Endodermal cell (in vitro differentiated cells): Measurements from ENCODE around the gene EIF4E2. TPM values are rescaled to one million over a fixed set of nuclear protein-coding genes. Genes with fewer than 3 reads are reported as not detected.

ENCODE experiments used
- DNase-seq: peaks from one replicate; pipeline ENCODE4 v3.0.0-alpha.2; 2017
- H3K27ac ChIP-seq: 2 replicates; pipeline ENCODE4 v1.5.1; 2013; ENCODE audit warnings: mild to moderate bottlenecking, low read depth, low read length, moderate library complexity
- H3K27me3 ChIP-seq: 2 replicates; pipeline ENCODE4 v1.6.1; 2013; ENCODE audit warnings: mild to moderate bottlenecking, low read length, moderate library complexity; ENCODE audit not compliant: insufficient read depth, control insufficient read depth, poor library complexity, severe bottlenecking
- H3K36me3 ChIP-seq: 2 replicates; pipeline ENCODE4 v1.7.0; 2013; ENCODE audit warnings: mild to moderate bottlenecking, low read length, moderate library complexity; ENCODE audit not compliant: control insufficient read depth, insufficient read depth
- H3K4me1 ChIP-seq: one replicate; pipeline ENCODE4 v1.7.0; 2013; ENCODE audit warnings: low read length; ENCODE audit not compliant: control insufficient read depth, insufficient read depth
- H3K4me3 ChIP-seq: 2 replicates; pipeline ENCODE4 v1.5.1; 2013; ENCODE audit warnings: mild to moderate bottlenecking, low read length, moderate library complexity
- H3K9ac ChIP-seq: 2 replicates; pipeline ENCODE4 v1.6.1; 2013; ENCODE audit warnings: mild to moderate bottlenecking, low read length, moderate library complexity; ENCODE audit not compliant: poor library complexity, severe bottlenecking; ENCODE audit errors: extremely low read depth
- H3K9me3 ChIP-seq: 2 replicates; pipeline ENCODE4 v1.6.1; 2013; ENCODE audit warnings: mild to moderate bottlenecking, low read length, moderate library complexity; ENCODE audit not compliant: control insufficient read depth
- H3K27ac Mint-ChIP-seq: 2 replicates; pipeline ENCODE4 v1.8.0; 2020; ENCODE audit warnings: mixed read lengths
- H3K27me3 Mint-ChIP-seq: 2 replicates; pipeline ENCODE4 v1.8.0; 2021; ENCODE audit warnings: mild to moderate bottlenecking, mixed read lengths; ENCODE audit not compliant: insufficient read depth
- H3K36me3 Mint-ChIP-seq: 2 replicates; pipeline ENCODE4 v1.8.0; 2020; ENCODE audit warnings: low read depth, mixed read lengths
- H3K4me1 Mint-ChIP-seq: 2 replicates; pipeline ENCODE4 v1.8.0; 2020; ENCODE audit warnings: mixed read lengths
- H3K4me3 Mint-ChIP-seq: 2 replicates; pipeline ENCODE4 v1.8.0; 2020; ENCODE audit warnings: mild to moderate bottlenecking, moderate library complexity, mixed read lengths
- H3K9me3 Mint-ChIP-seq: 2 replicates; pipeline ENCODE4 v1.8.0; 2020; ENCODE audit warnings: mild to moderate bottlenecking, mixed read lengths
- CTCF ChIP-seq: fragments of 200-600 bp; sonication (generic); conservative IDR thresholded peaks from 2 replicates; pipeline ENCODE4 v1.5.0; 2021; ENCODE audit warnings: antibody characterized with exemption, mild to moderate bottlenecking
- WGBS, 2 experiments: methylation state at CpG; one replicate each; pipeline versions ENCODE4 v1.1.5 to v1.1.7; 2013; ENCODE audit warnings: missing lambda C conversion rate in 2 of 2, mixed read lengths in 1 of 2; ENCODE audit not compliant: insufficient coverage in 1 of 2, insufficient read length in 1 of 2; 5-methylcytosine and 5-hydroxymethylcytosine counted together
- total RNA-seq, 2 donors: library from RNA; stranded (reverse); fragmentation: NEBNext Ultra II Directional in 1 of 2; extraction: Animal tissue kit (Norgen Biotek cat#: 25700) in 1 of 2; gene quantifications; 2 replicates in 1 of 2; 3 replicates in 1 of 2; pipeline ENCODE4 v1.2.1, GENCODE V29; 2021

EIF4E2 gene
- total RNA-seq, 2 donors from 2014 or later = 105 to 116 TPM

- H3K9me3 Mint-ChIP-seq = no peaks in the 10 kb centered on the region
- H3K36me3 Mint-ChIP-seq = peaks cover 54% of the 10 kb centered on the region
- H3K27ac Mint-ChIP-seq = no peak overlapping the region
- DNase-seq = no peak
- H3K4me1 Mint-ChIP-seq = no peaks in the 10 kb centered on the region
- WGBS, 2 experiments = 96% methylated on average over 4 to 6 of the region's 6 CpGs
- no peak overlapping the region for H3K4me3 ChIP-seq
- H3K9me3 ChIP-seq = no peaks in the 10 kb centered on the region
- TF ChIP-seq CTCF = no peak
- H3K27ac ChIP-seq = no peak overlapping the region
- no peak overlapping the region for H3K9ac ChIP-seq
- no peaks in the 10 kb centered on the region for H3K4me1 ChIP-seq
- H3K27me3 Mint-ChIP-seq = no peaks in the 10 kb centered on the region
- no peak overlapping the region for H3K4me3 Mint-ChIP-seq
- peaks cover 48% of the 10 kb centered on the region for H3K36me3 ChIP-seq
- H3K27me3 ChIP-seq = no peaks in the 10 kb centered on the region
Measured at GRCh38 chr2:232580648-232580981, 30.1 kb downstream of the EIF4E2 start.

- Mint-ChIP-seq H3K9me3 (no peaks in the 10 kb centered on the region), H3K4me3 (no peak overlapping the region), H3K36me3 (peaks cover 50% of the 10 kb centered on the region), H3K4me1 (no peaks in the 10 kb centered on the region), H3K27me3 (no peaks in the 10 kb centered on the region), H3K27ac (no peak overlapping the region)
- no peak overlapping the region for H3K9ac ChIP-seq
- H3K27me3 ChIP-seq = no peaks in the 10 kb centered on the region
- no peaks in the 10 kb centered on the region for H3K4me1 ChIP-seq
- DNase-seq = no peak
- TF ChIP-seq CTCF = no peak
- H3K27ac ChIP-seq = no peak overlapping the region
- H3K4me3 ChIP-seq = no peak overlapping the region
- H3K36me3 ChIP-seq = peaks cover 47% of the 10 kb centered on the region
- H3K9me3 ChIP-seq = no peaks in the 10 kb centered on the region
Measured at GRCh38 chr2:232581725-232582124, 31.2 kb downstream of the EIF4E2 start.

- Mint-ChIP-seq H3K36me3 (peaks cover 38% of the 10 kb centered on the region), H3K9me3 (no peaks in the 10 kb centered on the region), H3K27ac (no peak overlapping the region), H3K27me3 (no peaks in the 10 kb centered on the region), H3K4me3 (no peak overlapping the region), H3K4me1 (no peaks in the 10 kb centered on the region)
- WGBS, 2 experiments = 92 to 94% methylated on average over 3 to 6 of the region's 6 CpGs
- H3K27me3 ChIP-seq = no peaks in the 10 kb centered on the region
- H3K4me3 ChIP-seq = no peak overlapping the region
- H3K4me1 ChIP-seq = no peaks in the 10 kb centered on the region
- no peak for DNase-seq
- no peak overlapping the region for H3K9ac ChIP-seq
- no peak overlapping the region for H3K27ac ChIP-seq
- no peak for TF ChIP-seq CTCF
- H3K36me3 ChIP-seq = peaks cover 25% of the 10 kb centered on the region
- H3K9me3 ChIP-seq = no peaks in the 10 kb centered on the region
Measured at GRCh38 chr2:232584238-232584637, 33.7 kb downstream of the EIF4E2 start.
